Measurements from ENCODE around the gene HNF1A. TPM values are rescaled to one million over a fixed set of nuclear protein-coding genes. Genes with fewer than 3 reads are reported as not detected.
A peak's percentile ranks its signal among the peaks of the same experiment; 100 is the strongest.

Gene HNF1A
- total and polyA plus RNA-seq, 2 of the 13 experiments (the other 11 are each of a cell fraction or from before 2014, with no cell fraction given) = 13.4 to 34.7 TPM

- ATAC-seq = no peak
Observed at GRCh38 chr12:120998435-120998834, 20.1 kb downstream of the HNF1A start.

More at GRCh38 chr12:120998435-120998834, 20.1 kb downstream of the HNF1A start:
- in situ Hi-C loops (cut with HindIII; ENCODE audit: extremely low pct_ligation_motif_present, low pct_unique_long_range_greater_than_20kb) (no loop called here), intact Hi-C loops (cut with micrococcal nuclease; ENCODE audit: unreplicated experiment) (no loop called here)
- no peak for FAIRE-seq
- Histone ChIP-seq H2AFZ (ENCODE audit: low read length) (no peak overlapping the region), H3K79me2 (ENCODE audit: insufficient read depth, low read length) (no peaks in the 10 kb centered on the region), H3K36me3 (replicated peaks in 1 of 2; ENCODE audit: control insufficient read depth in 1 of 2, insufficient read depth in 2 of 2, low read length in 2 of 2) (peaks cover 60 to 95% of the 10 kb centered on the region in 2 experiments), H3K9me3 (ENCODE audit: low read length) (no peaks in the 10 kb centered on the region), H3K4me3 (replicated peaks in 1 of 3; ENCODE audit: insufficient read depth in 1 of 3, low read depth in 2 of 3, low read length in 3 of 3) (no peak overlapping the region), H3K4me1 (ENCODE audit: insufficient read depth, low read length) (peaks cover 15% of the 10 kb centered on the region; the same call in 1 of the 2 replicates), H4K20me1 (ENCODE audit: insufficient read depth, low read length) (no peaks in the 10 kb centered on the region), H3K27ac (ENCODE audit: extremely low read length, insufficient read depth, low read length) (no peak overlapping the region), H3K4me2 (ENCODE audit: low read depth, low read length) (no peak overlapping the region), H3K27me3 (ENCODE audit: control insufficient read depth in 1 of 2, insufficient read depth in 2 of 2, low read length in 2 of 2) (no peaks in the 10 kb centered on the region), H3K9ac (ENCODE audit: insufficient read depth, low read depth, low read length) (no peak overlapping the region)
- no peak for DNase-seq (ENCODE audit: low spot score)
- no peak for TF ChIP-seq CEBPG (CRISPR knock-in tag; IDR thresholded peaks at IDR 0.05)
- TF ChIP-seq MIXL1 (CRISPR knock-in tag; IDR thresholded peaks at IDR 0.05) = no peak
- no peak for TF ChIP-seq RBM22 (optimal IDR thresholded peaks at IDR 0.05; ENCODE audit: low read length)
- no peak for TF ChIP-seq ARID3A (IDR thresholded peaks at IDR 0.05; ENCODE audit: low read depth, low read length)
- peak; percentile 47; the same call in 1 of the 2 replicates for TF ChIP-seq RBFOX2 (IDR thresholded peaks at IDR 0.05; ENCODE audit: low read depth, low read length)
- no peak for TF ChIP-seq HBP1 (CRISPR knock-in tag; IDR thresholded peaks at IDR 0.05; ENCODE audit: low read depth)
- TF ChIP-seq ZNF530 (CRISPR knock-in tag; IDR thresholded peaks at IDR 0.05; ENCODE audit: low read depth) = no peak
- TF ChIP-seq ZNF496 (CRISPR knock-in tag; IDR thresholded peaks at IDR 0.05; ENCODE audit: insufficient replicate concordance) = no peak
- TF ChIP-seq DMAP1 (CRISPR knock-in tag; IDR thresholded peaks at IDR 0.05) = no peak
- no peak for TF ChIP-seq ZNF619 (CRISPR knock-in tag; IDR thresholded peaks at IDR 0.05)
- no peak for TF ChIP-seq BHLHE40 (IDR thresholded peaks at IDR 0.05; ENCODE audit: low read length)
- peak; percentile 35; the same call in 1 of the 2 replicates for TF ChIP-seq POLR2AphosphoS5 (IDR thresholded peaks at IDR 0.05; ENCODE audit: low read depth, low read length)
- TF ChIP-seq POLR2AphosphoS2 (IDR thresholded peaks at IDR 0.05; ENCODE audit: low read depth, low read length) = 0 out of 2 replicates have a peak, but pooled peaks have one; percentile 55
- no peak for TF ChIP-seq RNF219 (CRISPR knock-in tag; IDR thresholded peaks at IDR 0.05)
- ChIA-PET CTCF (ENCODE audit: low intra/inter-chr PET ratio, low total read pairs) (no interaction called here), POLR2A (interaction anchor here (4.8 kb wide), 1 partner anchor 19 kb away, joined by 35 read pairs; the partner anchor contains the start of gene HNF1A)
- BruUV-seq (replicated peaks) = TSS peak; percentile 21
- 100% methylated on average over 3 of the region's 3 CpGs for WGBS (ENCODE audit: low lambda C conversion rate)

Data from HepG2 (cell line).